ENCODE results near the gene GNA12.

GNA12 gene

DNA sequence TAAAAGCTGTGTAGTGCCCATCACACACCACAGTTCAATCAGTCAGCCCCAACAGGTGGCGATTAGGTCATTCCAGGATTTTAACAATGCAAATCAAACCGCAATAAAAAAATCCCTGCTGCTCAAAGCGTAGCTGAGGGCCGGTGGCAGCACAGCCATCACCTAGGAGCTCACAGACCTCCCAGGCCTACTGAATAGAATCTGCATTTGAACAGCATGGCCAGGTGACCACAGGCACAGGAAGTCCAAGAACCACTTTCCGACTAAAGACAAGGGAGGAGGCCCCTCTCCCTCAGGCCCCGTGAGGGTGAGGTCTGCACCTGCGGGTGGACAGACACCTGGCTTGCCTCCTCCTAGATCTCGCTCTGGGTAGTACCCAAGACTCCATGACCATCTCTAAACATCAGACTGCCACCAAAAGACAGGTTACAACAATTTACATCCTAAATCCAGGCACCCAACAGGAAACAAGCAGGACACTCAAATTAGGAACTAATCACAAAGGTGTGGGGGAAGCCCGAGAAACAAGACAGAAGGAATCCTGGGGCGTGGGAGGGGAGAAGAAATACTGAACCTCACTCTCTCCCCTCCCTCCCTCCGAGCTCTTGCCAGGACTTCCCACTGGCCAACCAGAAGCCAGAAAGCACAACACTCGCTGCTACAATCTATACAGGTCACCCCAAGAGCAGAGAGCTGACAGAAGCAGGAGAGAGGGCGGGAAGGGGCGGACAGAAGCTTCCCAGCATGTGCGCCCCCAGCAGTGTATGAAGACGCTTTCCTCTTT, 19.2 kb downstream of the GNA12 start:
- no peak for TF ChIP-seq ZBTB7A (IDR thresholded peaks at IDR 0.05; ENCODE audit: low read depth)
- no peak for TF ChIP-seq MAX (IDR thresholded peaks at IDR 0.05)
- TF ChIP-seq EP300 (IDR thresholded peaks at IDR 0.05; ENCODE audit: borderline replicate concordance), result no peak
- no peak for TF ChIP-seq CEBPB (IDR thresholded peaks at IDR 0.05)
- no peak for TF ChIP-seq TCF12 (IDR thresholded peaks at IDR 0.05; ENCODE audit: low read depth)
- no peak for TF ChIP-seq USF1 (IDR thresholded peaks at IDR 0.05)
- TF ChIP-seq CREB1 (IDR thresholded peaks at IDR 0.05; ENCODE audit: low read depth), result no peak
- no peak for TF ChIP-seq FOXM1 (IDR thresholded peaks at IDR 0.05; ENCODE audit: borderline replicate concordance, low read depth)
- TF ChIP-seq, protein P1, sequence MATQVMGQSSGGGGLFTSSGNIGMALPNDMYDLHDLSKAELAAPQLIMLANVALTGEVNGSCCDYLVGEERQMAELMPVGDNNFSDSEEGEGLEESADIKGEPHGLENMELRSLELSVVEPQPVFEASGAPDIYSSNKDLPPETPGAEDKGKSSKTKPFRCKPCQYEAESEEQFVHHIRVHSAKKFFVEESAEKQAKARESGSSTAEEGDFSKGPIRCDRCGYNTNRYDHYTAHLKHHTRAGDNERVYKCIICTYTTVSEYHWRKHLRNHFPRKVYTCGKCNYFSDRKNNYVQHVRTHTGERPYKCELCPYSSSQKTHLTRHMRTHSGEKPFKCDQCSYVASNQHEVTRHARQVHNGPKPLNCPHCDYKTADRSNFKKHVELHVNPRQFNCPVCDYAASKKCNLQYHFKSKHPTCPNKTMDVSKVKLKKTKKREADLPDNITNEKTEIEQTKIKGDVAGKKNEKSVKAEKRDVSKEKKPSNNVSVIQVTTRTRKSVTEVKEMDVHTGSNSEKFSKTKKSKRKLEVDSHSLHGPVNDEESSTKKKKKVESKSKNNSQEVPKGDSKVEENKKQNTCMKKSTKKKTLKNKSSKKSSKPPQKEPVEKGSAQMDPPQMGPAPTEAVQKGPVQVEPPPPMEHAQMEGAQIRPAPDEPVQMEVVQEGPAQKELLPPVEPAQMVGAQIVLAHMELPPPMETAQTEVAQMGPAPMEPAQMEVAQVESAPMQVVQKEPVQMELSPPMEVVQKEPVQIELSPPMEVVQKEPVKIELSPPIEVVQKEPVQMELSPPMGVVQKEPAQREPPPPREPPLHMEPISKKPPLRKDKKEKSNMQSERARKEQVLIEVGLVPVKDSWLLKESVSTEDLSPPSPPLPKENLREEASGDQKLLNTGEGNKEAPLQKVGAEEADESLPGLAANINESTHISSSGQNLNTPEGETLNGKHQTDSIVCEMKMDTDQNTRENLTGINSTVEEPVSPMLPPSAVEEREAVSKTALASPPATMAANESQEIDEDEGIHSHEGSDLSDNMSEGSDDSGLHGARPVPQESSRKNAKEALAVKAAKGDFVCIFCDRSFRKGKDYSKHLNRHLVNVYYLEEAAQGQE (IDR thresholded peaks at IDR 0.05; ENCODE audit: low read depth), result no peak
- no peak for TF ChIP-seq YY1 (IDR thresholded peaks at IDR 0.05; ENCODE audit: low read depth)
- TF ChIP-seq NFIC (IDR thresholded peaks at IDR 0.05), result no peak
- TF ChIP-seq TAF1 (IDR thresholded peaks at IDR 0.05; ENCODE audit: low read depth), result no peak
- TF ChIP-seq RAD21 (IDR thresholded peaks at IDR 0.05; ENCODE audit: low read depth), result no peak
- TF ChIP-seq EGR1 (IDR thresholded peaks at IDR 0.05), result no peak
- no peak for TF ChIP-seq TEAD4 (IDR thresholded peaks at IDR 0.05)

- TF ChIP-seq CREB1 (IDR thresholded peaks at IDR 0.05; ENCODE audit: low read depth), result no peak
- no peak for TF ChIP-seq EP300 (IDR thresholded peaks at IDR 0.05; ENCODE audit: borderline replicate concordance)
- TF ChIP-seq, protein P1 (IDR thresholded peaks at IDR 0.05; ENCODE audit: low read depth), result no peak
- TF ChIP-seq TEAD4 (IDR thresholded peaks at IDR 0.05), result no peak
- TF ChIP-seq MAX (IDR thresholded peaks at IDR 0.05), result no peak
- TF ChIP-seq CEBPB (IDR thresholded peaks at IDR 0.05), result no peak
- no peak for TF ChIP-seq RAD21 (IDR thresholded peaks at IDR 0.05; ENCODE audit: low read depth)
- TF ChIP-seq USF1 (IDR thresholded peaks at IDR 0.05), result no peak
- TF ChIP-seq ZBTB7A (IDR thresholded peaks at IDR 0.05; ENCODE audit: low read depth), result no peak
Observed at GRCh38 chr7:2824026-2824677, 20.0 kb downstream of the GNA12 start.

GRCh38 chr7:2823130-2823529, 21.0 kb downstream of the GNA12 start:
- TF ChIP-seq CREB1 (IDR thresholded peaks at IDR 0.05; ENCODE audit: low read depth) (no peak), MAX (IDR thresholded peaks at IDR 0.05) (no peak), ZBTB7A (IDR thresholded peaks at IDR 0.05; ENCODE audit: low read depth) (no peak), FOXM1 (IDR thresholded peaks at IDR 0.05; ENCODE audit: borderline replicate concordance, low read depth) (no peak), TCF12 (IDR thresholded peaks at IDR 0.05; ENCODE audit: low read depth) (no peak), USF1 (IDR thresholded peaks at IDR 0.05) (no peak), YY1 (IDR thresholded peaks at IDR 0.05; ENCODE audit: low read depth) (no peak), NFIC (IDR thresholded peaks at IDR 0.05) (no peak), EP300 (IDR thresholded peaks at IDR 0.05; ENCODE audit: borderline replicate concordance) (no peak), EGR1 (IDR thresholded peaks at IDR 0.05) (no peak), CEBPB (IDR thresholded peaks at IDR 0.05) (no peak), RAD21 (IDR thresholded peaks at IDR 0.05; ENCODE audit: low read depth) (no peak), TAF1 (IDR thresholded peaks at IDR 0.05; ENCODE audit: low read depth) (no peak), TEAD4 (IDR thresholded peaks at IDR 0.05) (no peak)
- TF ChIP-seq, protein P1 (IDR thresholded peaks at IDR 0.05; ENCODE audit: low read depth), result no peak

Data from Ishikawa (cell line).